Lower leg skin (tissue), 4 donors: ENCODE measurements around the gene PIWIL4. TPM values are rescaled to one million over a fixed set of nuclear protein-coding genes. Genes with fewer than 3 reads are reported as not detected.
"Not testable (repeated sequence)": the region's sequence is repeated elsewhere in the genome, so short reads cannot be mapped to it uniquely, and the experiment has no call there.

Source experiments
- DNase-seq, 2 donors: peaks; one replicate each; pipeline ENCODE4 v3.0.0-alpha.2; 2019; ENCODE audit warnings: low spot score in 2 of 2
- H3K4me3 ChIP-seq: fragments of 200-600 bp; sonication (generic); 2 replicates; pipeline ENCODE4 v1.5.1; 2017; ENCODE audit warnings: mild to moderate bottlenecking, low read depth; ENCODE audit not compliant: poor library complexity, severe bottlenecking
- POLR2A ChIP-seq, 2 donors: fragments of 450-650 bp; IDR thresholded peaks; one replicate each; pipeline ENCODE4 v1.6.1; 2016 to 2017; ENCODE audit warnings: antibody characterized with exemption in 2 of 2, mild to moderate bottlenecking in 1 of 2, moderate library complexity in 1 of 2
- WGBS, 2 donors: methylation state at CpG; one replicate each; pipeline ENCODE4 v1.1.5; 2018; 5-methylcytosine and 5-hydroxymethylcytosine counted together
- intact Hi-C: fragments of 100-400 bp; cut with DNase I; formaldehyde crosslinking; loops from one replicate; pipeline ENCODE4 v1.15.0; 2023; ENCODE audit warnings: low total_unique reads
- total RNA-seq, 4 donors: library from RNA; depleted of rRNA; stranded (reverse); fragments of >200 nt; gene quantifications; one replicate each; pipeline ENCODE4 v1.1.0, GENCODE V29; 2016
- TF ChIP-seq, protein P1 (sequence below), 3 donors: fragments of 450-650 bp; IDR thresholded peaks; one replicate each; pipeline ENCODE4 v1.5.1; 2016; ENCODE audit warnings: antibody characterized with exemption in 3 of 3, mild to moderate bottlenecking in 3 of 3, moderate library complexity in 2 of 3

Gene PIWIL4
- total RNA-seq, 4 donors from 2014 or later: 0.67 to 3.3 (median 1.6) TPM

DNA sequence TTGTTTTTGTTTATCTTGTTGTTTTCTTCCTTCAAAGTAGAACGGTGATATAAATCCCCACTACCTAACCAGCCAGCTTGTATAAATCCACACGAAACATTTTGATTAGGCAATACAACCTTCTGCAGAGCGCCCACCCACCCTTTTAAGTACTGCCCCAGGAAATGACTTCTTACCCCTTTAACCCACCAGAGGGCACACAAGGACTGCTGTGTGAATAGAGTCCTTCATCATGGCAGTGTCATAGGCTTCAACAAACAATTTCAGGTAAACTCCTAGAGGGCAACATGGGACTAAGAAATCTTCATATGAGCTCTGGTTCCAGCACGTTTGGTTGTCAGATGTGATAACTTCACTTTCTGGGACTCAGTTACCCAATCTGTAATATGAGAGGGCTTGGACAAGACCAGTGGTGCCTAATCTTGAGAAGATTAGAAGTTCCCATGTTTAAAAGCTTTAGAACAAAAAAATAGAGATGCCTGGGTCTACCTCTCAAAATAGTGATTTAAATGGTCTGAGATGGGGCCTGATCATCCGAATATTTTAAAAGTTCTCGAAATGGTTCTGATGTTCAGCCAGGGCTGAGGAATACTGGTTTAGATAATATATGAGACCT lies 56.1 kb downstream of the PIWIL4 start:
- intact Hi-C loops: loop anchor here (5.0 kb wide), 1 partner anchor 269 kb away; no protein-coding TSS in a partner anchor
- WGBS, 2 donors: 26 to 28% methylated on average over 6 of the region's 6 CpGs
- TF ChIP-seq, protein P1, sequence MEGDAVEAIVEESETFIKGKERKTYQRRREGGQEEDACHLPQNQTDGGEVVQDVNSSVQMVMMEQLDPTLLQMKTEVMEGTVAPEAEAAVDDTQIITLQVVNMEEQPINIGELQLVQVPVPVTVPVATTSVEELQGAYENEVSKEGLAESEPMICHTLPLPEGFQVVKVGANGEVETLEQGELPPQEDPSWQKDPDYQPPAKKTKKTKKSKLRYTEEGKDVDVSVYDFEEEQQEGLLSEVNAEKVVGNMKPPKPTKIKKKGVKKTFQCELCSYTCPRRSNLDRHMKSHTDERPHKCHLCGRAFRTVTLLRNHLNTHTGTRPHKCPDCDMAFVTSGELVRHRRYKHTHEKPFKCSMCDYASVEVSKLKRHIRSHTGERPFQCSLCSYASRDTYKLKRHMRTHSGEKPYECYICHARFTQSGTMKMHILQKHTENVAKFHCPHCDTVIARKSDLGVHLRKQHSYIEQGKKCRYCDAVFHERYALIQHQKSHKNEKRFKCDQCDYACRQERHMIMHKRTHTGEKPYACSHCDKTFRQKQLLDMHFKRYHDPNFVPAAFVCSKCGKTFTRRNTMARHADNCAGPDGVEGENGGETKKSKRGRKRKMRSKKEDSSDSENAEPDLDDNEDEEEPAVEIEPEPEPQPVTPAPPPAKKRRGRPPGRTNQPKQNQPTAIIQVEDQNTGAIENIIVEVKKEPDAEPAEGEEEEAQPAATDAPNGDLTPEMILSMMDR (IDR thresholded peaks at IDR 0.05): peak in 1 of 3 donors; percentile 31
- no peak for TF ChIP-seq POLR2A (IDR thresholded peaks at IDR 0.05)
- H3K4me3 ChIP-seq: no peak overlapping the region
- peak in 1 of 2 donors; percentile 66 for DNase-seq

DNA sequence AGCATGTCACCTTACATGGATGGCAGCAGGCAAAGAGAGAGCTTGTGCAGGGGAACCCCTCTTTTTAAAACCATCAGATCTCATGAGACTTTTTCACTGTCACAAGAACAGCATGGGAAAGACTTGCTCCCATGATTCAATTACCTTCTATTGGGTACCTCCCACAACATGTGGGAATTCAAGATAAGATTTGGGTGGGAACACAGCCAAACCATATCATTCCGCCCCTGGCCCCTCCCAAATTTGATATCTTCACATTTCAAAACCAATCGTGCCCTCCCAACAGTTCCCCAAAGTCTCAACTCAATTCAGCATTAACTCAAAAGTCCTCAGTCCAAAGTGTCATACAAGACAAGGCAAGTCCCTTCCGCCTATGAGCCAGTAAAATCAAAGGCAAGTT lies 58.3 kb downstream of the PIWIL4 start:
- intact Hi-C loops, DNase-seq, H3K4me3 ChIP-seq: not testable (repeated sequence)
- WGBS, 2 donors: 73 to 82% methylated on average over 3 of the region's 3 CpGs

DNA sequence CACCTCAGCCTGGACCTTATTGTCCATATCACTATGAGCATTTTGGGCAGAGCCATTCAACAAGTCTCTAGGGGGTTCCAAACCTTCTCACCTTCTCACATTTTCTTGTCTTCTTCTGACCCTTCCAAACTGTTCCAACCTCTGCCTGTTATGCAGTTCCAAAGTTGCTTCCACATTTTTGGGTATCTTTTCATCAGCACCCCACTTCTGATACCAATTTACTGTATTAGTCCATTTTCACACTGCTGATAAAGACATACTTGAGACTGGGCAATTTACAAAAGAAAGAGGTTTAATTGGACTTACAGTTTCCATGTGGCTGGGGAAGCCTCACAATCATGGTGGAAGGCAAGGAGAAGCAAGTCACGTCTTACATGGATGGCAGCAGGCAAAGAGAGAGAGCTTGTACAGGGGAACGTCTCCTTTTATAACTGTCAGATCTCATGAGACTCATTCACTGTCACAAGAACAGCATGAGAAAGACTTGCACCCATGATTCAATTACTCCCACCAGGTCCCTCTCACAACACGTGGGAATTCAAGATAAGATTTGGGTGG lies 59.9 kb downstream of the PIWIL4 start:
- WGBS, 2 donors: 94% methylated on average over 3 of the region's 3 CpGs
- H3K4me3 ChIP-seq, intact Hi-C loops, DNase-seq: not testable (repeated sequence)

DNA sequence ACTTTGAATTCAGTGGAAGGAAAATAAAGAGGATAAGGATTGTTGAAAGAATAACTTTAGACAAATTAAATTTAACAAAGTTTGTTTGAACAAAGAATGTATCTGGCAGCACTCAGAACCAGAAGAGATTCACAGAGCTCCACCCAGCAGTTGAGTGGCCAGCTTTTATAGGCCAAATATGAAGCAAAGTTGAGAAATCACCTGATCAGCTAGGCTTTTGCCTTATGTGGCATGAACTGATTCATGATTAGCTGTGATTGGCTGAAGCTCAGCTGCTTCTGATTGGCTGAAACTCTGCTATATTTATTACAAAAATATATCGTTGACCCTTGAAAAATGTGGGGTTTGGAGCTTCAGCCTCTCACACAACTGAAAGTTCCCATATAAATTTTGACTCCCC lies 62.6 kb downstream of the PIWIL4 start:
- H3K4me3 ChIP-seq: no peak overlapping the region
- DNase-seq: no peak
- TF ChIP-seq, protein P1 (IDR thresholded peaks at IDR 0.05): no peak
- intact Hi-C loops: no loop called here
- 68 to 74% methylated on average over 1 of the region's 1 CpG for WGBS, 2 donors

DNA sequence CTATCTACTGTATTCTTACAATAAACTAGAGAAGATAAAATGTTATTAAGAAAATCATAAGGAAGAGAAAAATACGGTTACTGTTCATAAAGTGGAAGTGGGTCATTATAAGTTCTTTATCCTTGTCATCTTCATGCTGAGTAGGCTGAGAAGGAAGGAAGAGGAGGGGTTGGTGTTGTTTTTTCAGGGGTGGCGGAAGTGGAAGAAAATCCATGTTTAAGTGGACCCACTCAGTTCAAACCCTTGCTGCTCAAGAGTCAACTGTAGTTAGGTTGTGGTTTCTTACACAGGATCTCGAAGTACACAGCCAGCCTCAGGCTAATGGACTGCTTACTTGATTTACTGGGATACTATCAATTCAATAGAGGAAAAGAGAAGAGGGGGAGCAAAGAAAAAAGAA lies 63.1 kb downstream of the PIWIL4 start:
- 65 to 69% methylated on average over 3 of the region's 3 CpGs for WGBS, 2 donors

DNA sequence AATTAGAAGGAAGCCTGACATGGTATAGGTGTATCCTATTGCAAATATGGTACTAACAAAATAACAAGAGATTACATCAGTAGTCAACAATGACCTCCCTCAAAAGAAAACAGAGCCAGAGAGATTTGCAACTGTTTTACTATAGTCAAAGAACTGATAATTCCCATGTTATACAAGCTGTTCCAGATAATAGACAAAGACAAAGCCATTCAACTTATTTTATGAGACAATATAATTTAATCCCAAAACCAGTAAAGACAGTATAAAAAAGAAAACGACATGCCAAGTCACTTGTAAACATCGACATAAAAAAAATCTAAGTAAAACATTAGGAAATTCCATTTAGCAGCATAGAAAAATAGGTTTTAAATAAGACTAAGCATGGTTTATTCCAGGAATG lies 65.2 kb downstream of the PIWIL4 start:
- H3K4me3 ChIP-seq: no peak overlapping the region
- no peak for TF ChIP-seq POLR2A (IDR thresholded peaks at IDR 0.05)
- TF ChIP-seq, protein P1 (IDR thresholded peaks at IDR 0.05): no peak

More for the DNA sequence above, 63.1 kb downstream of the PIWIL4 start:
- no peak overlapping the region for H3K4me3 ChIP-seq
- TF ChIP-seq, protein P1 (IDR thresholded peaks at IDR 0.05): no peak
- no peak for TF ChIP-seq POLR2A (IDR thresholded peaks at IDR 0.05)
- DNase-seq: no peak
- intact Hi-C loops: no loop called here

DNA sequence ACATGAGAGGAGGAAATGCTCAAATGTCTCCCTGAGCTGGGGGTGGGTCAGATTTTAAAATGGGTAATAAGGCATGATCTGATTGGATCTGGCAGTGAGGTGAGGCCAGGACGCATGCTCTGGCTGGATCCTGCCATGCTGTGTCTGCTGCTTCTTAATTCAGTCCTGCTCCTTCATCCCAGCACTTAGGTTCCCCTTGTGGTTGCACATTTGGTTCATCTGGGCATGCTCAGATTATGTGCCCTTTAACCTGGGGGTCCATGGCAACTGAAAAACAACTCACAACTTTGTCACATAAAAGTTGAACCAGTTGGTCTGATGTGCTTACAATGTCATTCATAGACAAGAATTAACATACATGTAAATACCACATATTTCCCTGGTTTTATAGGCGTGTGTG lies 67.9 kb downstream of the PIWIL4 start:
- WGBS, 2 donors: 82 to 86% methylated on average over 2 of the region's 2 CpGs
- DNase-seq: no peak
- intact Hi-C loops: no loop called here

More for the DNA sequence above, 65.2 kb downstream of the PIWIL4 start:
- DNase-seq: no peak
- intact Hi-C loops: no loop called here
- WGBS, 2 donors: 87 to 88% methylated on average over 2 of the region's 2 CpGs

More for the DNA sequence above, 67.9 kb downstream of the PIWIL4 start:
- TF ChIP-seq, protein P1 (IDR thresholded peaks at IDR 0.05): no peak
- TF ChIP-seq POLR2A (IDR thresholded peaks at IDR 0.05): no peak
- no peak overlapping the region for H3K4me3 ChIP-seq
